GM21526 (cell line): ENCODE data around the gene FBN3.
"Not testable (repeated sequence)": the region's sequence is repeated elsewhere in the genome, so short reads cannot be mapped to it uniquely, and the experiment has no call there.

Experiments
- ATAC-seq: cut with Tn5 transposase; IDR thresholded peaks from one replicate; pipeline ENCODE4 v1.9.1; 2021; ENCODE audit warnings: moderate library complexity; ENCODE audit not compliant: unreplicated experiment, low FRiP score

Gene FBN3

GRCh38 chr19:8149261-8150094, at the start of gene FBN3:
TSS of gene FBN3 (minus strand) at chr19:8149592. CDS start at chr19:8147480, 2,112 bp downstream.
- no peak for ATAC-seq

- no peak for ATAC-seq
Measured at GRCh38 chr19:8196271-8196927, 47.0 kb upstream of the FBN3 start.

DNA sequence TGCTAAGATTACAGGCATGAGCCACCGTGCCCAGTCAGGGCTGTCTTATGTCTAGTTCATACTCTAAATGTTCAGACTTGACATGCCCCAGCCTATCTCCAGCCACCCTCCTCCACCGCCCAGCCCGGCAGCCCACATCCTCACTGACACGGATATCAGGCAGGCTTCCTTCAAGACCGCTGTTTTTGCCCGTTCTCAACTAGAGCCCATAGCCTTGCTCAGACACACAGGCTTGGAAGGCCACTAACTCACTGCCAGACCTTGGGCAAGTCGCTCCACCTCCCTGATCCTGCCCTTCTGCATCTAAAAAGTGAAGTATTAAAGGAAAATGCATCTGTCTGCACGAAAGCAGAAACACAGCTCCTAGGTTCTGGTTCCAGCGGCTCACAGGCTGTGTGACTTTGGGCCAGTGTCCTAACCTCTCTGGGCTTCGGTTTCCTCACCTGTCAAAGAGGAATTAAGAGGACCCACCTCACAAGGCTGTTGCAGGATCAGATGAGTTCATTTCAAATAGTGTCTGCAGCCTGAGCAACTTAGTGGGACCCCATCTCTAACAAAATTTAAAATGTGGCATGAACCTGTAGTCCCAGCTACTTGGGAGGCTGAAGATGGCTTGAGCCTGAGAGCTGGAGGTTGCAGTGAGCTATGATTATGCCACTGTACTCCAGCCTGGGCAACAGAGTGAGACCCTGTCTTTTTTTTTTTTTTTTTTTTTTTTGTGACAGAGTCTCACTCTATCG, 45.3 kb upstream of the FBN3 start:
- no peak for ATAC-seq

DNA sequence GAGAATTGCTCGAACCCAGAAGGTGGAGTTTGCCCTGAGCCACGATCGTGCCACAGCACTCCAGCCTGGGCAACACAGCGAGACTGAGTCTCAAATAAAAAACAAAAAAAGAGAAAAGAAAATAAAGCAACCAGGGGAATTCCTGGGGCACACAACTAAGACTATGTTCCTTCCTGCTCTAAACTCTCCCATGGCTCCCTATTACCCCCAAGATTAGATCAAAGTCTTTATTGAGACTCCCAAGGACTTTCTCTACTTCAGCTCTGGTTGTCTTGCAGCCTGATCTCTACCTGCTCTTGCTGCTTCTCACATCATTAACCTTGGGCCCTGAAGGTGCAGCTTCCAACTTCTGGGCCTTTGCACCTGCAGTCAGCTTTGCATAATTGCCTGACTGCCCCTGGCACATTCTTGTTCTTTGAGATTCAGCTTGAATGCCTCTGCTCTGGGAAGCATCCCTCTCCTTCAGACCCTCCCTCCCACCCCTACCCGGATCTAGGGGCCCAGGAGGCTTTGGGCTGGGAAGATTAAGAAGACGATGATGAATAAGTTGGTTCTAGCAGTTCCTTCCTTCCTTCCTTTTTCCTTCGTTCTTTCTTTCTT, 42.9 kb upstream of the FBN3 start:
- ATAC-seq: no peak

GRCh38 chr19:8185343-8186068, 36.1 kb upstream of the FBN3 start:
- ATAC-seq: no peak

DNA sequence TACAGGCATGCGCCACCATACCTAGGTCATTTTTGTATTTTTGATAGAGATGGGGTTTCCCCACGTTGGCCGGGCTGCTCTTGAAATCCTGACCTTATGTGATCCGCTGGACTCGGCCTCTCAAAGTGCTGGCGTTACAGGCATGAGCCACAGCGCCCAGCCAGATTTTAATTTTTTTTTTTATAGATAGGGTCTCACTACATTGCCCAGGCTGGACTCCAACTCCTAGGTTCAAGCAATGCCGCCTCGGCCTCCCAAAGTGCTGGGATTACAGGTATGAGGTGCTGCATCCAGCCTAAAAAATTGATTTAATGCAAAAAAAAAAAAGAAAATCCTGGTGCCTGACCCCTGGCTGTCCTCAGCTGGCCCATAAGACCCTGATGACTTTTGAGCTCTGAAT, 34.9 kb upstream of the FBN3 start:
- ATAC-seq: no peak

DNA sequence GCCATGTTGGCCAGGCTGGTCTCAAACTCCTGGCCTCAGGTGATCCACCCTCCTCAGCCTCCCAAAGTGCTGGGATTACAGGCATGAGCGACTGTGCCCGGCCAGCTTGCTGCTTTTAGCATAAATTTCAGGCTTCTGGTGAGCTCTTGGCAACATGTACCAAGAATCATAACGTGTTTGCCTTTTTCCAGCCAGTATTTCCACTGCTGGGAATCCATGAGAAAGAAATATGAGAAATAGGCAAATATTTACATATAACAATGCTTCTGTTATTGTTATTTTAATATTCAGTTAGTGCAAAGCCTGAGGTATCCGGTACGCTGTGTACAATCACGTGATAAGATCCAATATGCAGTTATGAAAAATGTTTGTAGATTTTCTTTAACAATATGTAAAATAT, 30.6 kb upstream of the FBN3 start:
- no peak for ATAC-seq

DNA sequence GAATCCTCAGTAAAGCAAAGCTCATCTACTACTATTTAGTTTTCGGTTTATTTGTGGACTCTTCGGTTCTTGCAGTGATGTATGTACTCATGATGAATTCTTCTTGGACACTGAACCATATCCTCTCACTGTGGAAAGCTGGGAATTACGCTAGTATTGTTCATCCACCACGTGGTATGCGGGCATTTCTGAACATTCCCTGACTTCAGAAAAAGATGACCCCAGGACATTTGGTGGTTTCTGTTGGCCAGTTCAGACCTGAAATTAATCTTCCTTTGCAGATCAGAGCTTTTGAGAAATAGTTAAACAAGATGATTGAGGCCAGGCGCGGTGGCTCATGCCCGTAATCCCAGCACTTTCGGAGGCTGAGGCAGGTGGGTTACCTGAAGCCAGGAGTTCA, 25.3 kb upstream of the FBN3 start:
- ATAC-seq: no peak

- no peak for ATAC-seq
Measured at GRCh38 chr19:8168537-8168936, 19.1 kb upstream of the FBN3 start.

DNA sequence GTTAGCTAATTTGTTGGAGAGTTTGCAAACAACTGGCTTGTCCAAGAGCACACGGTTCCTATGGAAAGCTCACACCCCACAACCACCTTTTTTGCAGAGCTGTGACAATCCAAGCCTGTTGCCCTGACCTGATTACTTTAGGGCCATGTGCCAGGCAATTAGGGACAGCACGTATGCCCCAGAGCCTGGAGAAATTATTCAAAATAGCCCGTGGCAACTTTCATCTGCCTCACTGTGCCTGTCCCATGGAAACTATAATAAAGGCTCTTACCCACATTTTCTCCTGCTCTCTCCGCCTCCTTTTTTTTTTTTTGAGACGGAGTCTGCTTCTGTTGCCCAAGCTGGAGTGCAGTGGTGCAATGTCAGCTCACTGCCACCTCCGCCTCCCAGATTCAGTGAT, 18.6 kb upstream of the FBN3 start:
- ATAC-seq: no peak

GRCh38 chr19:8163759-8164158, 14.4 kb upstream of the FBN3 start:
- no peak for ATAC-seq

DNA sequence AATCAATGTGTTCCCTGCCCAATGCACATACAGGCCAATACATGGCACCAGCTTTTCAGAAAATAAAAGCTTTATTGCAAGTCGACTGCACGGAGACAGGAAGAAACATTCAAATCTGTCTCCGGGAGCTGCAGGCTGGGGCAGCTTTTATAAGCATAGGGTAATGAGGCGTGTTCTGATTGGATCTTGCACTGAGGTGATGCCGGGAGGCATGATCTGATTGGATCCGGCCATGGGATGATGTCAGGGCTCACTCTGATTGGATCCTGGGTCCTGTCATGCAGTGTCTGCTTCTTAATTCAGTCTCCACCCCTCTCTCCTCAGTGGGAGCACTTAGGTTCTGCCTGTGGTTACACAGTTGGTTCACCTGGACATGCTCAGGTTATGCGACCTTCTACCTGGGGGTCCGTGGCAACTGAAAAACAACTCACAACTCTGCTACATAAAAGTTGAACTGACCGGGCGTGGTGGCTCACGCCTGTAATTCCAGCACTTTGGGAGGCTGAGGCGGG, 11.8 kb upstream of the FBN3 start:
- no peak for ATAC-seq

DNA sequence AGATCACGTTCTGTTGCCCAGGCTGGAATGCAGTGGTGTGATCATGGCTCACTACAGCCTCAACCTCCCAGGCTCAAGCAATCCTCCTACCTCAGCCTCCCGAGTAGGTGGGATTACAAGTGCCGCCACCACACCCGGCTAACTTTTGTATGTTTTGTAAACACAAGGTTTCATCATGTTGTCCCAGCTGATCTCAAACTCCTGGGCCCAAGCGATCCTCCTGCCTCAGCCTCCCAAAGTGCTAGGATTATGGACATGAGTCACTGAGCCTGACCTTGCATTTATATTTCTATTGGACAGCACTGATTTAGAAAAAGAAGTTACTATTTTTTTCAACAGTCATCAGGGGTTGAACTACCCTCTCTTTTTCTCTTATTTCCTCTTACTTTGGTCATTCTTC, 9.9 kb upstream of the FBN3 start:
- ATAC-seq: not testable (repeated sequence)

- no peak for ATAC-seq
Measured at GRCh38 chr19:8158411-8159074, 9.2 kb upstream of the FBN3 start.

DNA sequence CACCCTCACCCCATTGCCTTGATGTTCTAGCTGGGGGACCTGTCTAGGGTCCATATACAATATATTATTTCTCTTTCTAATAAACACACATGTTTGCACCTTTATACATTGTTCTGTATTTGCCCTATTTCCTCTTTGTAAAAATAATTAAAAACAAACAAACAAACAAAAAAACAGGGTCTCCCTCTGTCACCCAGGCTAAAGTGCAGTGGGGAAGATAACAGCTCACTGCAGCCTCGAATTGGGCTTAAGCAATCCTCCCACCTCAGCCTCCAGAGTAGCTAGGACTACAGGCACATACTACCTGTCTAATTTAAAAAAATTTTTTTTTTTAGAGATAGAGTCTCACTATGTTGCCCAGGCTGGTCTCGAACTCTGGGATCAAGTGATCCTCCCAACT, 5.9 kb upstream of the FBN3 start:
- no peak for ATAC-seq

DNA sequence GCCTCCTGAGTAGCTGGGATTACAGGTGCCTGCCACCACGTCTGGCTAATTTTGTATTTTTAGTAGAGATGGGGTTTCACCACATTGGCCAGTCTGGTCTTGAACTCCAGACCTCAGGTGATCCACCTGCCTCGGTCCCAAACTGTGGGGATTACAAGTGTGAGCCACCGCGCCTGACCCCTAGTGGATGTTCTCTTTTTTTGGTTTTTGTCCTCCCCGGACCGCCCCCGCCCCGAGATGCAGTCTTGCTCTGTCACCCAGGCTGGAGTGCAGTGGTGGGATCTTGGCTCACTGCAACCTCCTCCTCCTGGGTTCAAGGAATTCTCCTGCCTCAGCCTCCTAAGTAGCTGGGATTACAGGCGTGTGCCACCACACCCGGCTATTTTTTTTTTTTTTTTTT, 4.6 kb upstream of the FBN3 start:
- not testable (repeated sequence) for ATAC-seq

- ATAC-seq: no peak
Measured at GRCh38 chr19:8151767-8152035, 2.3 kb upstream of the FBN3 start.

- ATAC-seq: no peak
Measured at GRCh38 chr19:8150998-8151766, 1.8 kb upstream of the FBN3 start.

DNA sequence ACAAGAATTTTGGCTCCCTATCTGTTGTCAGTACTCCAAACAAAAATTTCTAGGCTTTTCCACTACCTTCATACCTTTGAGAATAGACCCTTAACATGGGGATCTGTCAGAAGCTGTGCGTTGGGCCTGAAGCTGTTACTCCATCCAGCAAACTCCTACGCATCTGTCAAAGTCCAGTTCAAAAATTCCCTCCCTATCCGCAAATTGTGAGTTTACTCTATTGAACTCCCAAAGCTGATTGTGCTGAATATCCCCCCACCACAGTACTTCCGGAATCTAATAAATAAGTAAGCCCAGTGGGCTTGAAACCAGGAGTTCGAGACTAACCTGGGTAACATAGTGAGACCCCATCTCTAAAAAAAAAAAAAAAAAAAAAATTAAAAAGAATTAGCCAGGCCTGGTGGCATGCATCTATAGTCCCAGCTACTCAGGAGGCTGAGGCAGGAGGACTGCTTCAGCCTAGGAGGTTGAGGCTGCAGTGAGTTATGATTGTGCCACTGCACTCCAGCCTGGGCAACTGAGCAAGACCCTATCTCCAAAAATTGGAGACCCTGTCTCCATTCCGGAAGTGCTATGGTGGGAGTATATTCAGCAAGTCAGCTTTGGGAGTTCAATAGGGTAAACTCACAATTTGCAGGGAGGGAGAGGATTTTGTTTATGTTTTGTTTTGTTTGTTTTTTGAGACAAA, 930 bp upstream of the FBN3 start:
- ATAC-seq: no peak
